HG02571 (cell line): Measurements from ENCODE around the gene HIVEP3.
"Not testable (repeated sequence)": the region's sequence is repeated elsewhere in the genome, so short reads cannot be mapped to it uniquely, and the experiment has no call there.

ENCODE experiments used
- ATAC-seq: cut with Tn5 transposase; IDR thresholded peaks from one replicate; pipeline ENCODE4 v1.9.1; 2021; ENCODE audit warnings: mild to moderate bottlenecking, moderate library complexity; ENCODE audit not compliant: unreplicated experiment

Gene HIVEP3

DNA sequence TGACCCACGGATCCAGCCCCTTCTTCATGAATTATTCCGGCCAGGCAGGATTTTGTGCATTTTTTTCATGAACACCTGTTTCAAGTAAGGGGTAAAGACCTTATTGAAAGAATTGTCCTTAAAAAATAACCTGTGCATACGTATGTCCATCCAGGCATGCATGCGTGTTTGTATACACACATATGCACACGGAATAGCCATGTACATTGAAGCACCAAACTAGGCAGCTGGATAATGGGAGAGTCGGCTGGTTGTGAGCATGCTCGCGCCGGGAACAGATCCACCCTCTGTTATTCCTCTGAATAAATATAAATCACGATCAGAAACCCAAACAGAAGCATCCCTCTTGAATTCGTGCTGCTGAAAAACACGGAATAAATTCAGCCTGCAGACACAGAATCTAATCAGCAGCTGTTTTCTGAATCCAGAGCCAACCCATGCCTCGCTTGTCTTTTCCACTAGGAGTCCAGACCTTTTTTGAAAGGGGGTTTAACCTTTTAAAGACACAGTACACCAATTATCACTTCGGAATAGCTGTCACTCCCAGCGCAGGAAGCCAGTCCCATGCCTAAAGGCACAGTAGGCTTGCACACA, at the start of gene HIVEP3:
Gene HIVEP3, minus strand, starts transcription at position 473 of the 594 bp plus-strand sequence.
- no peak for ATAC-seq

DNA sequence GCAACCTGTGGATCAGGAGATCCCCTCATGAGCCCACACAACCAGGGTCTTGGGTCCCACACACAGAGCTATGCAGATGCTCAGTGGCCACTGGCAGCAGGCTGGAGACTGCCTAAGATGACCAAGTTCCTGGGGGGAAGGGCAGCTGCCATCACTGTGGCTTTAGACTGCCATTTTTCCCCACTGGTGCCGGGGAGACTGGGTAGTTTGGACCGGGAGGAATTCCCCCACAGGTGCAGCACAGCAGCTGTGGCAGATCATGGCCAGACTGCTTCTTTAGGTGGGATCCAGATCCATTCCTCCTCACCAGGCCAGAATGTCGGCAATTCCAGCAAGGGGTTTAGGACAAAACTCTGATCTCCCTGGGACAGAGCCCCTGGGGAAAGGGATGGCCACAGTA, 45.7 kb upstream of the HIVEP3 start:
- no peak for ATAC-seq

DNA sequence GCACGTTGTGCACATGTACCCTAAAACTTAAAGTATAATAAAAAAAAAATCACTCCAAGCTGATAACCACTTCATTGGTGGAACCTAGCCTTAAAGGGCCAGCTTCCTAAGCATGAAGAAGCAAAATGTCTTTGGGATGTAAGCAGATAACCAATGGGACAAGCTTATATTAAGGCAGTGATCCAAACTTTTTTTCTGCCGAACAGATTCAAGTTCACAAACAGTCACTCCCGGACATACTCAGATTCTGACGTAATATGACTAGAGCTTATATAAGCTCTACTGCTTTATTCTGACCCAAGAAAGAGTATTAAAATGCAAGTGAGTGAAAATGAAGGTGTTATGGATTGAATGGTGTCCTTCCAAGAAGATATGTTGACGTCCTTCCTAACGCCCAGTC, 44.9 kb upstream of the HIVEP3 start:
- ATAC-seq = no peak

DNA sequence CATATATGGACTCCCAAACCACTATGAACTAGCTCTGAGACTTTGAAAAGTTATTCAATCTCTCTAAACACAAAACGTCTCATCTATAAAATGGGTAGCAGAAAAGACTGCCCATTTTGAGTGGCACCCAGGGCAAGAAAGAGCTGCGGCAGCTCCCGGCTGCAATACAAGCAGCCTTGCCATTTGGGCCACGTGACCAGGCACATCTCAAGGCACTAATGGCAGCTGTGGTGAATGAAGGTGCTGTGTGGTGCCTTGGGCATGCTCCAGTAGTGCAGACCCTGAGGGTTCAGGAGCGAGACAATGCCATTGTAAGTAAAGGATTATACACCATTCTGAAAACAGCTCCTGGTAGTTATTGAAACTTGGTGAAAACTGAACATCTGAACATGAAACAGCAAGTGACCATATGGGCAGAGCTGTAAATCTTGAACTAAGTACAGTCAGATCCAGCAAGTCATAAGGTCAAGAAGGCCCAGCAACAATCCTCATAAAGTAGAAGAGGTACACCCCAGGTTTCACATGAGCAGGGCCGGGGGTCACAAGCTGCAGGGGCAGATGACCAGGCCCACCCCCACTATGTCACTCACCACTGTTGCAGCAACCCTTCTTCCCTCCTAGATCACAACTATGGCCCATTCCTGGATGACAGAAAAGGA, 39.4 kb upstream of the HIVEP3 start:
- ATAC-seq = no peak

DNA sequence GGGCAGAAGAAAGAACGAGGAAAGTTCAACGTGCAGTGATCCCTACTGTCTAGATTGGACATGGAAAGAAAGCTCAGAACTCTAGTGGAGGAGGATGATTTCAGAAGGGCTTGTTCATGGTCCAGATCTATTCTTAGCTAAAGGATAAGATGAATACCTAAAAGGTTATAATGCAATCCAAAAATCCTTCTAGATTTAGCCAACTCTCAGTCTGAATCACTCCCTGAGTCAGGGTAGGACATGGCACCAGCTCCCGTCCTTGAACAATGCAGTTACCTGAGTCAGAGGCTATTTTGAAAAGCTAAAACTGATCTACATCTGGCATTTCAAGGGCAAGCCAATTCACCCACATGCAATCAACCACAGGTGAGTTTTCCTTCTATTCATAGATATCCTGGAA, 38.8 kb upstream of the HIVEP3 start:
- no peak for ATAC-seq

DNA sequence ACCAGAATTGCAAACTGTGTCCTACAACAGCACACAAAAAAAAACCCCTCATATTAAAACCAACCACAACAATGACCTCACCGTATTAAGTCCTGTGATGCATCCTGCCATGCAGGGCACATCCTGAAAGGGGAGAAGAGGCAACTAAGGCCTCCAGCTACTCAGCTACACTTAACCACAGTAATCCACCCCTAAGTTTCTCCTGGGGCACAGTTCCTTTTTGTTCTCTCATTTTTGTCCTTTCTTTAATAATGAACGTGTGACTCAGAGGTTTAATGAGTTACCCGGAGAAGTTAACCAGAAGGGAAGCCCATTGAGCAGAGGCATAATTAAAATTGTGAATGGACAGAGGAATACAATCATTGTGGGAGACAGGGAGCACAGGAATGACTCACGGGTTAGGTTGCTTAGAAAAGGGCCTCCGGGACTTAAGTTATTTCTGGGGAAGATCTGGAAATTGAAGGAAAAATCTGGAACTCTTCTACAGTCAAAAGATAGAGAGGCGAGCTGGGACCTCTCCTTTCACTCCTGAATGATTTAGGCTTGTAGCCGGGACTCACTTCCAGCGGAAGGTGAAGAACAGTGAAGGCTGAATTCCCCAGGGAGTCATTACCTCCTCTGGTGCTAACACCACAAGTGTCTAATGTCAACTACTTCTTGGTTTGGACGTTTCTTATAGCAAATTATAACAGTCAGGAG, 36.9 kb upstream of the HIVEP3 start:
- ATAC-seq = no peak

DNA sequence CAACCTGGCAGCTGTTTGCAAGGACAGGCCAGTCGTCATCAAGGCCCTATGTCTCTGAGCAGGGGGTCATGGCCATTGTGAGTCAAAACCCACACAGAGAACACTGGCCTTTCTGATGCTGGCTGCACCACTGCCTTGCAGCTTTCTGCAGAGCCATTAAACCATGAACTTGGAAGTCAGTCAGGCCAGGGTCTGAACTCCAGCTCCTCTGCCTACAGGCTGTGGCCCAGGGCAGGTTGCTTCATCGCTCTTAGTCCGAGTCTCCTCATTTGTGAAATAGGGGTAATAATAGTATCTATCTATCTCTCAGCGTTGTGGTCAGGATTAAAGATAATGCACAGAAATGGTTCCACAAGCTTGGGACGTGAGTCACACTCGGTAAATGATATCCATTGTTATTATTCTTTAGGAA, 35.8 kb upstream of the HIVEP3 start:
- ATAC-seq = no peak

DNA sequence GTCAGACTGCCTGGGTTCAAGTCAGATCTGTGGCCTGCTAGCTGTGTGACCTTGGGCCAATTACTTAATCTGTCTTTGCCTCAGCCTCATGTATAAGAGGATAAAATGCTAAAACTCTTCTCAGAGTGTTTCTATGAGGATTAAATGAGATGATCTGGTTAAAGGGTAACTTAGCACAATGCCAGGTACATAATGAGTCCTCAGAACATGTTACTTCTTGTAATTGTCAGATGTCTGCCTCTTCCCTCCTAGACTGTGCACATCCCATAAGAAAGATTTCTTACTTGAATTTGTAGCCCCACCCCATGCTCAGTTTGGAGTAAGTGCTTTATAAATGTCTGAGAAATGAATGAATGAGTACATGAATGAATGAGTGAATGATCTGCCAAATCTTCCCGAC, 34.6 kb upstream of the HIVEP3 start:
- no peak for ATAC-seq

DNA sequence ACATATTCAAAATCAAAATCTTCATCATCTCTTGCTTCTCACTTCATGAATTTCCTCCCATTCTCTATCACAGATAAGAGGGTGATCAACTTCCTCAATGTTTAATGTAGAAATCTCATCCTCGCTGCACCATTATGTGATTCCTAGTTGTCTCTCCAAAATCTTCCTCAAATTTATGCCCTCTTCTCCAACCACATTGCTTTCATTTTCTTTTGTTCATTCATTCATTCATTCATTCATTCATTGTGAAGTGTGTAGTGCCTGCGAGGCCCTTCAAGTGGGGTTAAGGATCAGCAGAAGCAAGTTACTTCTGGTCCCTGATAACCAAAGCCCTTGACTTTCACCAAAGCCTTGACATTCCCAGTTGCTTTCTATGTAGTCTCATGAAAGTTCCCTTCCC, 33.5 kb upstream of the HIVEP3 start:
- ATAC-seq = no peak

DNA sequence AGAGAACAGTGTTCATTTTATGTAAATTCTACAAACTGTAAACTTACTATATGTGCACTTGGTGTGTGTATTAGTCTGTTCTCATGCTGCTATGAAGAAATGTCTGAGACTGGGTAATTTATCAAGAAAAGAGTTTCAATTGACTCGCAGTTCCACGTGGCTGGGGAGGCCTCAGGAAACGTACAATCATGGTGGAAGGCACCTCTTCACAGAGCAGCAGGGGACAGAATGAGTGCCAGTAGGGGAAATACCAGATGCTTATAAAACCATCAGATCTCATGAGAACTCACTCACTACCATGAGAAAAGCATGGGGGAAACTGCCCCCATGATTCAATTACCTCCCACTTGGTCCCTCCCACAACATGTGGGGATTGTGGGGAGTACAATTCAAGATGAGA, 32.8 kb upstream of the HIVEP3 start:
- not testable (repeated sequence) for ATAC-seq

DNA sequence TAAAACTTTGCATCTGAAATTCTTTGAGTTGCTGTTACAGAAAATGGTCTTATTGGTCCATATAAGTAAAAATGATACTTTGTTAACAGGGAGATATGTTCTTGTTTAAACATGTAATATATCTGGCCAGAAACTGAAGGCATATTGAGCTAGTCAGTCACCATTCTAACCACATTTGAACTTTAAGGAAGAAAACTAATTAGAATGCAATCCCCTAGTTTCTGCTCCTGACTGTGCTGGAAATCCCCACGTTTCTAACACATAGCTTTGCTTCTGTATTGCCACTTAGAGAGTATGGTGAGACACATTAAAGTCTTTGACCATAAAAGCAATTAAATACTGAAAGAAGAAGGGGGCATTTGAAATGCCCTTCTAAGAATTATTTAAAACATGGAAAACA, 32.1 kb upstream of the HIVEP3 start:
- ATAC-seq = no peak

DNA sequence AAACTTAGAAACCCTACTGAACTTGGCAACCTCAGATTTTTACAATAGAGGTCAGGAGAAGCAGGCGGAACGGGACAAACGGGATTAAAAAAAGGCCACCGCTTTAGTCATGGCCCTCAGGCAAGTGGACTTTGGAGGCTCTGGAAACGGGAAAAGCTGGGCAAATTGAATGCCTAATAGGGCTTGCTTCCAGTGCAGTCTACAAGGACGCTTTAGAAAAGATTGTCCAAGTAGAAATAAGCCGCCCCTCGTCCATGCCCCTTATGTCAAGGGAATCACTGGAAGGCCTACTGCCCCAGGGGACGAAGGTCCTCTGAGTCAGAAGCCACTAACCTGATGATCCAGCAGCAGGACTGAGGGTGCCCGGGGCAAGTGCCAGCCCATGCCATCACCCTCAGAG, 27.2 kb upstream of the HIVEP3 start:
- not testable (repeated sequence) for ATAC-seq

DNA sequence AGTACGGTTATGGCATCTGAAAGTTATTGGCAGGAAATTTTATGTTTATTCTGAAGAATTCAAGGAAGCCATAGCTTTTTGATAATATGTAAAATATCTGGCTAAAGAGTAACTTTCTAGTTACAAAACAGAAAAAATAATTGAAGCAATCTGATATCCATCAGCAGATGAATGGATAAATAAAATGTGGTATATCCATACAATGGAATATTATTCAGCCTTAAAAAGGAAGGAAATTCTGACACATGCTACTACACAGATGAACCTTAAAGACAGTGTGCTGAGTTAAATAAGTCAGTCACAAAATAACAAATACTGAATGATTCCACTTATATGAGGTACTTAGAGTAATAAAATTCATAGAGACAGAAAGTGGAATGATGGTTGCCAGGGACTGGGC, 25.0 kb upstream of the HIVEP3 start:
- ATAC-seq = no peak

DNA sequence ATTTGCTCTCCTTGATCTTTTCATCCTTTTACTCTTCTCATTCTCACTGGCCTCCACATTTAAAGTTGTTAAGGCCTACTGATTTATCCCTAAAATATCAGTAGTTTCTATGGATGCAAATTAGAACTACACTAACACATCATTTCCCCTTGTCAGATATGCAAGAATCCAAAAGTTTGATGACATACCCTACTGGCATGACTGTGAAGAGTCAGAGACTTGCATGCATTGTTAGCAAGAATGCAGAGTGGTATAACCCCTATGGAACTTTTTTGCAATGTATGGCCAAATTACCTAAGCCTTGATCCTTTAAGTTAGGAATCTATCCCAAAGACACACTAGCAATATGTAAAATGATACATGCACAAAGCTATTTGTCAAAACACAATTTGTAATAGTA, 23.6 kb upstream of the HIVEP3 start:
- ATAC-seq = no peak

DNA sequence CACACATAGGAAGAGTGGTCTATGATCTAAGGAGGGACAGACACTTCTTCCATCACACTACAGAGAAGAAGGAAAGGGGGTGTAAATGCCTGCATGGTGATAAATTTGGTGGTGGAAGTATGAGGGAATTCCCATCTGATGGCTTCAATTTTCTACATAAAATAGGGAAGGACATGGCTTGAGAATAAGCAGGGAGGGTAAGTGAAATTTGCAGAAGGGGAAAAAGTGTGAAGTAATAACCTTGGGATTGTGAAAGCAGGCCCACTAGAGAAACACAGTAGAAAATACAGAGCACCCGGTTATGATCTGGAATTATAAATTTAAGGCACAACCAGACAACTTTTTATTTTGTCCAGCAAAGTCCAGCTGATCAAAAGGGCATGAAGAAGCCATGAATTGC, 22.7 kb upstream of the HIVEP3 start:
- no peak for ATAC-seq

DNA sequence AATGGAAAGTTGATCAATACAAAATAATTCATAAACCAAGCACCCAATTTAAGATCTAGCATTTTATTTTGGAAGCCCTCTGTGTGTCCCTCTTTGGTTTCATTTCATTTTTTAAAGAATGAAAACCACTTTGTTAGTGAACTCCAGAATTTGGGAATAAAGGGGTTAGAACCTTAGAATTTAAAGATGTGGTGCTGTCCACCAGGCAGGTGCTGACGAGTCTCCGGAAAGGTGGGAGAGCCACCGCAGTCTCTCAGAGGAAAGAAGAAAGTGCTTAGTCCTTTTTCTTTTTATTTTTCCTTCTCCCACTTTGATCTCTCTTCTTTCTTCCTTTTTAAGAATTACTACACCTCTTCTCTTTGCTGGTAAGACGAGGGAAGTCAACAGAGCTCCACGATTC, 20.5 kb upstream of the HIVEP3 start:
- ATAC-seq = no peak

DNA sequence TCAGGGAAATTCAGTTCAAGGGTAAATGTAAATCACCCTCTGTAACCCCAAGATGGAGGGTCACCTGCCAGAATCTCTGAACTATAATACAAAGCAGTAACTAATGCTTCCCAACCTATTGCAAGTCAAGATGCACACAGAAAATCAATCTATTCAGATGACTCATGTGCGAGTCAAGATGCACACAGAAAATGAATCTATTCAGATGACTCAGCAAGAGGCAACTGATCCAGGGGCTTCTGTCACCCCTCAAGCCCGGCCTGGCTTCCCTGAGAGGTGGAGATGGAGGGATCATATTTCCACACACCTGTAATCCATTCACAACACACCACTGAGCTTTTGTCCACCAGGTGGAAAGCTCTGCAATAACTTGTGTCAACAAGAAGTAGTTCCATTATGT, 17.4 kb upstream of the HIVEP3 start:
- ATAC-seq = no peak

DNA sequence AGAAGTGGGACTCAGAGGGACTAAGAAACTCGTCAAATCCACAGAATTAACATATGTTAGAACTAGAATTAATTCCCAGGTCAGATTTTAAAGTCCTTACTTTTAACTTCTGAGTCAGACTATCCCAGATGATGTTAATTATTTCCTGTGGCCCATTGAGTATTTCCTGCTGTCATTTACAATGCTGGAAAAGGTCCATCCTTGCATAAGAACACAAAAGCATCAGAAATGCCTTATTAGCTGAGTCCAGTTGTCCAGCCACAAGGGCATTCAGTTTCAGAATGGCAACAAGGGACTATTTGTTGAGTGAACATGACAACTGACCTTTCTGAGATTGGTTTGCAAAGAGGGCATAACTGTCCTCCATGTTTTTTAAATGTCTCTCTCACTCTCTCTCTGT, 16.5 kb upstream of the HIVEP3 start:
- ATAC-seq = no peak

DNA sequence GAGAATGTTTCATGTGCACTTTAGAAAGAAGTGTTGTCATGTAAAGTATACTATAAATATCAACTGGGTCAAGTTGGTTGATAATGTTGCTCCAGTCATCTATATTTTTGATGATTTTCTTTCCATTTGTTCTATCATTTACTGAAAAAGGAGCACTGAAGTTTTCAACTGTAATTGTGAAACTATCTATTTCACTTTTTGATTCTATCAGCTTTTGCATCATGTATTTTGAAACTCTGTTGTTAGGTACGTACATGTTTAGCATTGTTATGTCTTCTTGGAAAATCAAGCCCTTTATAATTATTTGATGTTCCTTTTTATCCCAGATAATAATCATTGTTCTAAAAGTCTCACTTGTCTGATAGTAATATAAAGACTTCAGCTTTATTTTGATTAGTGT, 14.4 kb upstream of the HIVEP3 start:
- no peak for ATAC-seq

DNA sequence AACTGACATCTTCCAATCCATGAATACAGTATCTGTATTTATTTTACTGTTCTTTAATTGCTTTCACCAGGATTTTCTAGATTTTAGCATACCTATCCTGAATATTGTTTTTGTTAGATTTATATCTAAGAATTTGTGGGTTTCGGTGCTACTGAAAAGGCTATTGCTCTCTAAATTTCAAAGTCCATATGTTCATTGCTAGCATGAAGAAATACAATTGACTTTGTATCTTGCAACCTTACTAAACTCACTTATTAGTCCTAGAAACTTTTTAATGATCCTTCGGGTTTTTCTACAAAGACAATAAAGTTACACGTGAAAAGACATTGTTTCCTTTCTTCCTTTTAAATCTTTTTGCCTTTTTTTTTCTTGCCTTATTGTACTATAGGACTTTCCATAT, 12.9 kb upstream of the HIVEP3 start:
- no peak for ATAC-seq

DNA sequence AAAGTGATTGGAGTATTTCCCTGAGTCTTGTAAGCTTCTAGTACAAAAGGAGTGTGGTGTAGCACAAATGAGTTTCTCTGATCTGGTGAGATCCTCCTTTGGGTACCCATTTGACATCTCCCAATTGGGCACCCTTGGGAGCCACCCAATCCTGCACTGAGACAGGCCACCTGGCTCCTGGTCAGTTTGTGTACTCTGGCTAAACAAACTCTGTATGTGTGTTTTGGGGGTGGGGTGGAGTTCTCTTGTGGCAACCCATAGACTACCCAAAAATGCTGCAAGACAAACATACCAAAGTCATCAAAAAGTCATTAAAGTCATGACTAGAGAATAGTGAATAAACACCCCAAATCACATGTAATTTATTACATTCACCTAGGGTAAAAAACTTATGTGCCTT, 8.4 kb upstream of the HIVEP3 start:
- no peak for ATAC-seq

DNA sequence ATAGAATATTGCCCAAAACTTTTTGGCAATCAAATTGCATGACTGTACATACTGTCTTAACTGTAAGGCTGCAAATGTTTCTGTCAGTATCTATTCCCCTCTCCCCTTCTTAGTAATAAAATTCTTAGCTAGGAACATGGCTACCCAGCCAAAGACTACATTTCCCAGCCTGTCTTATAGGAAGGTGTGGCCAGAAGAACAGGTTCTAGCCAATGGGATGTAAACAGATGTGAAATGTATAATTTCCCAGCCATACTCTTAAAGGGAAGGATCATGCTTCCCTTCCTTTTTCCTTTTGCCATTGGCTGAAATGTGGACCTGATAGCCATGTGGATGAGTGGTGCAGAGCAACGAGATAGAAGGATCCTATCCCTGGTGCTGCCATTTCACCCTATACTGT, 7.0 kb upstream of the HIVEP3 start:
- ATAC-seq = no peak

DNA sequence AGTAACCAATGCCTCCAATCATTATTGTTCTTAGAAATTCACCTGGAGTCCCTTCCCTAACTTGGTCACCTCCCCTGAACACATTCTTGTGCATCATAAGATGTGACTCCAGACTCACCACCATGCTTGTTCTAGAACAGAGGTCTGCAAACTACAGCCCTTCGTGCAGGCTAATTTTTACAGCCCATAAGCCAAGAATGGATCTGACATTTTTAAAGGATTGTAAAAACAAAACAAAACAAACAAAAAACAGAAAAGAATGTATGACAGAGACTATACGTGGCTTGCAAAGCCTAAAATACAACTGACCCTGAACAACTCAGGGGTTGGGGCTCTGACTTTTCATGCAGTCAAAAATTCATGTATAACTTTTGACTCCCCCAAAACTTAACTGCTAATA, 6.2 kb upstream of the HIVEP3 start:
- no peak for ATAC-seq
